Trophoblast cell (in vitro differentiated cells and primary cell): Measurements from ENCODE around the gene NOS1AP.

Source experiments
- DNase-seq, 2 donors: peaks; one replicate each; pipeline ENCODE4 v3.0.0-alpha.2; 2016
- H2AFZ ChIP-seq: 2 replicates; pipeline ENCODE4 v1.6.1; 2013; ENCODE audit warnings: low read length, moderate library complexity, mild to moderate bottlenecking; ENCODE audit not compliant: insufficient read depth, poor library complexity
- H2AK5ac ChIP-seq: 2 replicates; pipeline ENCODE4 v1.6.1; 2013; ENCODE audit warnings: mild to moderate bottlenecking, low read length
- H2BK120ac ChIP-seq: 2 replicates; pipeline ENCODE4 v1.6.1; 2013; ENCODE audit warnings: low read length, mild to moderate bottlenecking, moderate library complexity; ENCODE audit not compliant: insufficient read depth, poor library complexity
- H2BK12ac ChIP-seq: 2 replicates; pipeline ENCODE4 v1.6.1; 2013; ENCODE audit warnings: mild to moderate bottlenecking, low read length, moderate library complexity
- H2BK5ac ChIP-seq: 2 replicates; pipeline ENCODE4 v1.6.1; 2013; ENCODE audit warnings: low read length, low read depth, moderate library complexity, mild to moderate bottlenecking; ENCODE audit not compliant: poor library complexity
- H3K14ac ChIP-seq: 2 replicates; pipeline ENCODE4 v1.6.1; 2013; ENCODE audit warnings: mild to moderate bottlenecking, low read length
- H3K18ac ChIP-seq: 2 replicates; pipeline ENCODE4 v1.6.1; 2013; ENCODE audit warnings: mild to moderate bottlenecking, low read length
- H3K23ac ChIP-seq: 2 replicates; pipeline ENCODE4 v1.6.1; 2013; ENCODE audit warnings: low read length
- H3K27ac ChIP-seq: 2 replicates; pipeline ENCODE4 v1.5.1; 2013; ENCODE audit warnings: low read depth, mild to moderate bottlenecking, inconsistent platforms, low read length, moderate library complexity
- H3K27me3 ChIP-seq: 2 replicates; pipeline ENCODE4 v1.6.1; 2013; ENCODE audit warnings: inconsistent platforms, mild to moderate bottlenecking, low read length, moderate library complexity; ENCODE audit not compliant: insufficient read depth
- H3K36me3 ChIP-seq, 2 experiments: 1 replicate in 1 of 2; 2 replicates in 1 of 2; pipeline ENCODE4 v1.6.1; 2013; ENCODE audit warnings: low read length in 2 of 2, mild to moderate bottlenecking in 2 of 2, moderate library complexity in 1 of 2; ENCODE audit not compliant: insufficient read depth in 2 of 2, control insufficient read depth in 1 of 2
- H3K4ac ChIP-seq: 2 replicates; pipeline ENCODE4 v1.6.1; 2013; ENCODE audit warnings: low read depth, mild to moderate bottlenecking, low read length, moderate library complexity
- H3K4me1 ChIP-seq, 2 experiments: 1 replicate in 1 of 2; 2 replicates in 1 of 2; pipeline ENCODE4 v1.6.1; 2013; ENCODE audit warnings: low read length in 2 of 2, mild to moderate bottlenecking in 2 of 2, moderate library complexity in 1 of 2; ENCODE audit not compliant: insufficient read depth in 2 of 2, control insufficient read depth in 1 of 2
- H3K4me2 ChIP-seq: 2 replicates; pipeline ENCODE4 v1.6.1; 2013; ENCODE audit warnings: inconsistent platforms, mild to moderate bottlenecking, low read length, moderate library complexity
- H3K4me3 ChIP-seq: 2 replicates; pipeline ENCODE4 v1.5.1; 2013; ENCODE audit warnings: mild to moderate bottlenecking, low read depth, low read length, inconsistent platforms
- H3K79me1 ChIP-seq: one replicate; pipeline ENCODE4 v1.6.1; 2013; ENCODE audit warnings: low read length
- H3K79me2 ChIP-seq: 2 replicates; pipeline ENCODE4 v1.6.1; 2013; ENCODE audit warnings: low read length, mild to moderate bottlenecking; ENCODE audit not compliant: control insufficient read depth, insufficient read depth, poor library complexity
- H3K9ac ChIP-seq: 2 replicates; pipeline ENCODE4 v1.6.1; 2013; ENCODE audit warnings: mild to moderate bottlenecking, low read length
- H3K9me3 ChIP-seq: 2 replicates; pipeline ENCODE4 v1.6.1; 2013; ENCODE audit warnings: low read depth, mild to moderate bottlenecking, control low read depth, inconsistent platforms, low read length; ENCODE audit not compliant: insufficient read depth
- H4K12ac ChIP-seq: 2 replicates; pipeline ENCODE4 v1.6.1; 2013; ENCODE audit warnings: low read depth, mild to moderate bottlenecking, low read length, moderate library complexity
- H4K8ac ChIP-seq: 2 replicates; pipeline ENCODE4 v1.6.1; 2013; ENCODE audit warnings: low read depth, mild to moderate bottlenecking, low read length, moderate library complexity
- H4K91ac ChIP-seq: one replicate; pipeline ENCODE4 v1.6.1; 2013; ENCODE audit warnings: low read depth, mild to moderate bottlenecking, low read length, moderate library complexity
- WGBS: extraction: QIAGEN DNeasy Blood & Tissue Kit; methylation state at CpG from one replicate; pipeline ENCODE4 v1.1.7; 2013; ENCODE audit warnings: missing lambda C conversion rate; ENCODE audit not compliant: insufficient read length, insufficient coverage; ENCODE audit errors: extremely low coverage; 5-methylcytosine and 5-hydroxymethylcytosine counted together

Gene NOS1AP

DNA sequence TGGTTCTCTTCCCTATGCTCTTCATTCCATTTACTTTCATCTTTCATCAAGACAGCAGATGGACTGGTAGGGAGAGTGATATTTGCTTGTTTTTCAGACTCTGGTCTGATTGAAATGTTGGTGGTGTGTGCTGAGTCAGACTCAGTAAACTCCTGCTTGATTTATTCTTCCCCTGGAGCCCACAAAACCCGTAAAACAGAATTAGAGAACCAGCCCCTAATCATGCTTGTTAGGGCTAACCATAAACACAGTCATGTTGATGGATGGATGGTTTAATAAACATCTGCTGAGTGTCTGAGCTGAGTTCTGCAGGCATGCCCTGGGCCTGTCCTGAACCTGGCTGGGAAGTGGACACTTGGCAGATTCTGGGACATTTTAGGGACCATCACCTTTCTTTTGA, 24.8 kb downstream of the NOS1AP start:
- H3K36me3 ChIP-seq, result no peaks in the 10 kb centered on the region
- no peak overlapping the region for H4K8ac ChIP-seq
- H3K79me1 ChIP-seq, result no peaks in the 10 kb centered on the region
- no peaks in the 10 kb centered on the region for H3K79me2 ChIP-seq
- H3K4me2 ChIP-seq, result no peak overlapping the region
- no peak overlapping the region for H4K12ac ChIP-seq
- no peak overlapping the region for H2BK120ac ChIP-seq
- WGBS, result no CpG with 5 or more reads among the region's 1 CpG
- no peak overlapping the region for H2BK12ac ChIP-seq
- H3K18ac ChIP-seq, result no peak overlapping the region
- no peak overlapping the region for H2AK5ac ChIP-seq
- H2AFZ ChIP-seq, result no peak overlapping the region
- H2BK5ac ChIP-seq, result no peak overlapping the region
- no peak overlapping the region for H3K9ac ChIP-seq
- H3K27ac ChIP-seq, result no peak overlapping the region
- H3K9me3 ChIP-seq, result no peaks in the 10 kb centered on the region
- DNase-seq, result no peak
- H4K91ac ChIP-seq, result no peak overlapping the region
- H3K4me1 ChIP-seq, result peaks cover 0 to 5% of the 10 kb centered on the region in 2 experiments
- no peak overlapping the region for H3K14ac ChIP-seq
- H3K4me3 ChIP-seq, result no peak overlapping the region
- no peaks in the 10 kb centered on the region for H3K27me3 ChIP-seq
- no peak overlapping the region for H3K23ac ChIP-seq
- H3K4ac ChIP-seq, result no peak overlapping the region

DNA sequence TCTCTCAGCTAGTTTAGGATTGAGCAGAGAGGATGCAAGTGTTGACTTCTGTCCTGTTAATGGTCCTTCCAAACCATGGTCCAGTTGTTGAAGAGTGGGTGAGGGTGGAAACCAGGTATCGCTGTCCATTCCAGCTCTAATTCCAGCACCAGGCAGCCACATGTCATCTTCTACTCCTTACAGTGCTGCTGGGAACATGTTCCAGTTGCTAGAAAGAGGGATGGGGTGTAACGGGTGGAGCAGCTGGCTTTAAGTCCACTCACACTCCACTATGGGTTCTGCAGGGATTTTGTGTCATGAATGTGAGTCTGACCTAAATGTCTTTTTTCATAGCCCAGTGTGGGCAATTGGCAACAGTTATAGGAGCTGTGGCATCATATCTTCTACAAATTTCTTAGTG, 25.2 kb downstream of the NOS1AP start:
- Histone ChIP-seq H3K4ac (no peak overlapping the region), H2AFZ (no peak overlapping the region), H2BK12ac (no peak overlapping the region), H3K79me2 (no peaks in the 10 kb centered on the region), H3K27me3 (no peaks in the 10 kb centered on the region), H3K36me3 (no peaks in the 10 kb centered on the region), H3K4me1 (peaks cover 0 to 5% of the 10 kb centered on the region in 2 experiments), H3K27ac (no peak overlapping the region), H4K12ac (no peak overlapping the region), H4K8ac (no peak overlapping the region), H3K18ac (no peak overlapping the region), H3K23ac (no peak overlapping the region), H3K14ac (no peak overlapping the region), H4K91ac (no peak overlapping the region), H3K4me2 (no peak overlapping the region), H2BK5ac (no peak overlapping the region), H3K79me1 (no peaks in the 10 kb centered on the region), H3K4me3 (no peak overlapping the region), H3K9ac (no peak overlapping the region), H2AK5ac (no peak overlapping the region), H2BK120ac (no peak overlapping the region), H3K9me3 (no peaks in the 10 kb centered on the region)
- WGBS, result no CpG with 5 or more reads among the region's 2 CpGs
- DNase-seq, result no peak

- Histone ChIP-seq H3K18ac (no peak overlapping the region), H3K23ac (no peak overlapping the region), H3K14ac (no peak overlapping the region), H3K36me3 (no peaks in the 10 kb centered on the region), H3K4me3 (no peak overlapping the region), H2AFZ (no peak overlapping the region), H3K4me2 (no peak overlapping the region), H2BK12ac (no peak overlapping the region), H3K4ac (no peak overlapping the region), H2AK5ac (no peak overlapping the region), H3K27ac (no peak overlapping the region), H3K79me1 (no peaks in the 10 kb centered on the region), H4K91ac (no peak overlapping the region), H3K9me3 (no peaks in the 10 kb centered on the region), H3K79me2 (no peaks in the 10 kb centered on the region), H3K9ac (no peak overlapping the region), H2BK120ac (no peak overlapping the region), H4K8ac (no peak overlapping the region), H3K27me3 (no peaks in the 10 kb centered on the region), H3K4me1 (no peaks in the 10 kb centered on the region), H2BK5ac (no peak overlapping the region), H4K12ac (no peak overlapping the region)
- WGBS, result no CpG with 5 or more reads among the region's 3 CpGs
- no peak for DNase-seq
Observed at GRCh38 chr1:162107911-162108310, 38.4 kb downstream of the NOS1AP start.

DNA sequence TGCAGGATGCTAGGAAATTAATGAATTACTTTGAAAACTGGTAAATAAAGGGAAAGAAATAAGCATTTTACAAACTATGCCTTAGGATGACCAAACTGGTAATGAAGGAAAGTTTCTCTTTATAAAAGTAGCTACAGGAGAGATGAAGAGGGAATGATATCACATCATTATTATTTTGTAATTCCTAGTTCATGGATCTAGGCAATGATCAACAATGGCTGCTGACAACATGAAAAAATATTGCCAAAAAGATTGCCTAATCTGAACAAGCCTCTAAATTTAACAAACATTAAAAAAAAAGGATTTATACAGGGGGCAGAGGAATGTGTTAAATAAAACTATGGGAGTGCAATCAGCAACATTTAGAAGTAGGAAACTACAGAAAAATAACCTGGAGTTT, 38.9 kb downstream of the NOS1AP start:
- Histone ChIP-seq H3K27me3 (no peaks in the 10 kb centered on the region), H2AK5ac (no peak overlapping the region), H4K8ac (no peak overlapping the region), H3K18ac (no peak overlapping the region), H2BK5ac (no peak overlapping the region), H3K9me3 (no peaks in the 10 kb centered on the region), H3K9ac (no peak overlapping the region), H3K79me1 (no peaks in the 10 kb centered on the region), H4K12ac (no peak overlapping the region), H2BK120ac (no peak overlapping the region), H3K4me1 (no peaks in the 10 kb centered on the region), H2AFZ (no peak overlapping the region), H3K23ac (no peak overlapping the region), H2BK12ac (no peak overlapping the region), H3K14ac (no peak overlapping the region), H4K91ac (no peak overlapping the region), H3K4me3 (no peak overlapping the region), H3K79me2 (no peaks in the 10 kb centered on the region), H3K27ac (no peak overlapping the region), H3K4me2 (no peak overlapping the region), H3K36me3 (no peaks in the 10 kb centered on the region), H3K4ac (no peak overlapping the region)
- no peak for DNase-seq

- Histone ChIP-seq H3K4me3 (no peak overlapping the region), H3K18ac (no peak overlapping the region), H3K27ac (no peak overlapping the region), H3K27me3 (no peaks in the 10 kb centered on the region), H4K8ac (no peak overlapping the region), H3K4me1 (no peaks in the 10 kb centered on the region), H2BK5ac (no peak overlapping the region), H2AFZ (no peak overlapping the region), H4K91ac (no peak overlapping the region), H3K79me2 (no peaks in the 10 kb centered on the region), H3K4me2 (no peak overlapping the region), H4K12ac (no peak overlapping the region), H3K9me3 (no peaks in the 10 kb centered on the region), H3K9ac (no peak overlapping the region), H2AK5ac (no peak overlapping the region), H2BK12ac (no peak overlapping the region), H3K14ac (no peak overlapping the region), H2BK120ac (no peak overlapping the region), H3K23ac (no peak overlapping the region), H3K36me3 (no peaks in the 10 kb centered on the region), H3K4ac (no peak overlapping the region), H3K79me1 (no peaks in the 10 kb centered on the region)
- no peak for DNase-seq
Observed at GRCh38 chr1:162110910-162111309, 41.4 kb downstream of the NOS1AP start.
